ENCODE measurements around the gene SURF6. TPM values are rescaled to one million over a fixed set of nuclear protein-coding genes. Genes with fewer than 3 reads are reported as not detected.
A peak's percentile ranks its signal among the peaks of the same experiment; 100 is the strongest.
"Not testable (repeated sequence)": the region's sequence is repeated elsewhere in the genome, so short reads cannot be mapped to it uniquely, and the experiment has no call there.

Gene SURF6
- total RNA-seq, 1 experiment from 2014 or later, result 12.8 TPM

GRCh38 chr9:133327021-133327420 is 9.0 kb downstream of the SURF6 start:
- not testable (repeated sequence) for DNase-seq (ENCODE audit: low read depth)

GRCh38 chr9:133323991-133324703 is 11.8 kb downstream of the SURF6 start:
- no peak for DNase-seq (ENCODE audit: low read depth)

GRCh38 chr9:133323211-133323610 is 12.8 kb downstream of the SURF6 start:
- DNase-seq (ENCODE audit: low read depth), result no peak

- DNase-seq (ENCODE audit: low read depth), result no peak
Observed at GRCh38 chr9:133322701-133323100, 13.3 kb downstream of the SURF6 start.

- DNase-seq (ENCODE audit: low read depth), result no peak
Observed at GRCh38 chr9:133321411-133321935, 14.5 kb downstream of the SURF6 start.

- DNase-seq (ENCODE audit: low read depth), result no peak
Observed at GRCh38 chr9:133320421-133320881, 15.5 kb downstream of the SURF6 start.

GRCh38 chr9:133317551-133317950 is 18.4 kb downstream of the SURF6 start:
- DNase-seq (ENCODE audit: low read depth), result not testable (repeated sequence)

- no peak for DNase-seq (ENCODE audit: low read depth)
Observed at GRCh38 chr9:133315997-133316396, 20.0 kb downstream of the SURF6 start.

- DNase-seq (ENCODE audit: low read depth), result no peak
Observed at GRCh38 chr9:133309608-133310007, 26.4 kb downstream of the SURF6 start.

GRCh38 chr9:133307301-133307700 is 28.7 kb downstream of the SURF6 start:
- no peak for DNase-seq (ENCODE audit: low read depth)

- DNase-seq (ENCODE audit: low read depth), result peak; percentile 33
Observed at GRCh38 chr9:133306242-133307204, 29.5 kb downstream of the SURF6 start.

- DNase-seq (ENCODE audit: low read depth), result no peak
Observed at GRCh38 chr9:133305731-133306130, 30.3 kb downstream of the SURF6 start.

- DNase-seq (ENCODE audit: low read depth), result no peak
Observed at GRCh38 chr9:133304477-133305377, 31.3 kb downstream of the SURF6 start.

GRCh38 chr9:133304158-133304470 is 31.9 kb downstream of the SURF6 start:
- no peak for DNase-seq (ENCODE audit: low read depth)

GRCh38 chr9:133303266-133304157 is 32.5 kb downstream of the SURF6 start:
- DNase-seq (ENCODE audit: low read depth), result no peak

GRCh38 chr9:133301253-133302230 is 34.4 kb downstream of the SURF6 start:
- no peak for DNase-seq (ENCODE audit: low read depth)

- DNase-seq (ENCODE audit: low read depth), result not testable (repeated sequence)
Observed at GRCh38 chr9:133299996-133300395, 36.0 kb downstream of the SURF6 start.

- no peak for DNase-seq (ENCODE audit: low read depth)
Observed at GRCh38 chr9:133294257-133294656, 41.7 kb downstream of the SURF6 start.

- DNase-seq (ENCODE audit: low read depth), result no peak
Observed at GRCh38 chr9:133290751-133291302, 45.2 kb downstream of the SURF6 start.

Measured in M059J (cell line).